H1 (cell line): ENCODE measurements around the gene MYL6. TPM values are rescaled to one million over a fixed set of nuclear protein-coding genes. Genes with fewer than 3 reads are reported as not detected.

ENCODE experiments used
- CTCF ChIA-PET: fragments of 300-600 bp; sonication (Branson Sonifier 250); formaldehyde crosslinking; loops from one replicate; lab custom pipeline; 2021; ENCODE audit not compliant: partially characterized antibody; lab: Charles Lee
- POLR2A ChIA-PET: fragments of 300-600 bp; sonication (Branson Sonifier 250); formaldehyde crosslinking; loops from one replicate; lab custom pipeline; 2021; ENCODE audit warnings: inconsistent platforms; ENCODE audit not compliant: partially characterized antibody; lab: Charles Lee
- DNase-seq, 2 experiments: peaks; one replicate each; pipeline versions ENCODE4 v3.0.0 to v3.0.0-alpha.2; 2010 to 2022; ENCODE audit warnings: low spot score in 2 of 2, low read depth in 1 of 2, mixed read lengths in 1 of 2
- FAIRE-seq: peaks from 2 replicates; lab custom pipeline; 2011; peaks lifted over from hg19 to GRCh38; lab: Jason Lieb, UNC
- H2AFZ ChIP-seq: 2 replicates; pipeline ENCODE4 v1.8.1; 2012; ENCODE audit warnings: low read length, inconsistent platforms
- H2AK5ac ChIP-seq: 2 replicates; pipeline ENCODE4 v1.6.1; 2013; ENCODE audit warnings: low read depth, low read length
- H2BK120ac ChIP-seq: replicated peaks from 2 replicates; pipeline ENCODE3; 2013; ENCODE audit warnings: low read depth, low read length, inconsistent platforms
- H2BK12ac ChIP-seq: 2 replicates; pipeline ENCODE4 v1.6.1; 2013; ENCODE audit warnings: low read depth, low read length
- H2BK15ac ChIP-seq: 2 replicates; pipeline ENCODE4 v1.6.1; 2013; ENCODE audit warnings: low read length
- H2BK20ac ChIP-seq: 2 replicates; pipeline ENCODE4 v1.6.1; 2013; ENCODE audit warnings: low read length
- H2BK5ac ChIP-seq: 2 replicates; pipeline ENCODE4 v1.6.1; 2013; ENCODE audit warnings: low read depth, low read length
- H3K14ac ChIP-seq: 2 replicates; pipeline ENCODE4 v1.6.1; 2013; ENCODE audit warnings: inconsistent platforms; ENCODE audit not compliant: insufficient read length
- H3K18ac ChIP-seq: 2 replicates; pipeline ENCODE4 v1.6.1; 2013; ENCODE audit warnings: low read length; ENCODE audit errors: extremely low read depth
- H3K23ac ChIP-seq: 2 replicates; pipeline ENCODE4 v1.6.1; 2013; ENCODE audit warnings: inconsistent platforms; ENCODE audit not compliant: insufficient read length
- H3K23me2 ChIP-seq: 2 replicates; pipeline ENCODE4 v1.6.1; 2013; ENCODE audit warnings: low read depth, low read length
- H3K27ac ChIP-seq: 2 replicates; pipeline ENCODE4 v1.6.1; 2011; ENCODE audit warnings: low read depth, low read length, inconsistent platforms
- H3K27me3 ChIP-seq, 4 experiments: replicated peaks in 1 of 4; 1 replicate in 1 of 4; 2 replicates in 3 of 4; pipeline versions ENCODE4 v1.6.1 to v1.8.1; 2011 to 2013; ENCODE audit warnings: low read length in 3 of 4, mild to moderate bottlenecking in 3 of 4, inconsistent platforms in 2 of 4, mixed read lengths in 2 of 4, moderate library complexity in 1 of 4; ENCODE audit not compliant: control insufficient read depth in 3 of 4, insufficient read depth in 3 of 4; ENCODE audit errors: extremely low read depth in 1 of 4
- H3K36me3 ChIP-seq, 4 experiments: 2 replicates each; pipeline versions ENCODE4 v1.6.1 to v1.8.1; 2011 to 2013; ENCODE audit warnings: mild to moderate bottlenecking in 4 of 4, low read length in 3 of 4, moderate library complexity in 2 of 4, control low read depth in 1 of 4, inconsistent platforms in 1 of 4; ENCODE audit not compliant: insufficient read depth in 4 of 4, control insufficient read depth in 2 of 4
- H3K4ac ChIP-seq: replicated peaks from 2 replicates; pipeline ENCODE3; 2013; ENCODE audit warnings: low read length, low read depth, mixed read lengths, inconsistent platforms; ENCODE audit not compliant: insufficient read length
- H3K4me1 ChIP-seq, 4 experiments: replicated peaks in 1 of 4; 1 replicate in 1 of 4; 2 replicates in 3 of 4; pipeline versions ENCODE4 v1.6.1 to v1.8.1; 2011 to 2013; ENCODE audit warnings: low read length in 3 of 4, inconsistent platforms in 2 of 4, mixed read lengths in 1 of 4; ENCODE audit not compliant: insufficient read depth in 4 of 4, control insufficient read depth in 3 of 4
- H3K4me2 ChIP-seq, 2 experiments: 2 replicates each; pipeline versions ENCODE4 v1.6.1 to v1.8.1; 2011 to 2013; ENCODE audit warnings: low read depth in 2 of 2, low read length in 2 of 2, control low read depth in 1 of 2, inconsistent platforms in 1 of 2, mild to moderate bottlenecking in 1 of 2; ENCODE audit not compliant: insufficient read depth in 1 of 2
- H3K4me3 ChIP-seq, 4 experiments: fragments of 200-600, 300-600 bp in 1 of 4; sonication (generic), shearing (Covaris generic), sonication (Bioruptor Twin) in 1 of 4; 2 replicates each; pipeline versions ENCODE4 v1.5.1 to v1.8.1; 2011 to 2016; ENCODE audit warnings: low read length in 4 of 4, low read depth in 3 of 4, control low read depth in 2 of 4, inconsistent platforms in 2 of 4, mild to moderate bottlenecking in 2 of 4, mixed read lengths in 1 of 4, moderate library complexity in 1 of 4; ENCODE audit not compliant: insufficient read depth in 2 of 4; ENCODE audit errors: extremely low read depth in 1 of 4
- H3K56ac ChIP-seq: replicated peaks from 2 replicates; pipeline ENCODE3; 2013; ENCODE audit warnings: low read depth, mild to moderate bottlenecking, mixed read lengths, low read length, inconsistent platforms; ENCODE audit not compliant: insufficient read length
- H3K79me1 ChIP-seq: 2 replicates; pipeline ENCODE4 v1.6.1; 2013; ENCODE audit warnings: low read depth, low read length, control low read depth
- H3K79me2 ChIP-seq, 2 experiments: 2 replicates each; pipeline versions ENCODE4 v1.6.1 to v1.8.1; 2012 to 2013; ENCODE audit warnings: low read length in 2 of 2, mild to moderate bottlenecking in 2 of 2, inconsistent platforms in 1 of 2; ENCODE audit not compliant: insufficient read depth in 2 of 2, control insufficient read depth in 1 of 2
- H3K9ac ChIP-seq, 4 experiments: replicated peaks in 1 of 4; 1 replicate in 1 of 4; 2 replicates in 3 of 4; pipeline versions ENCODE4 v1.6.1 to v1.8.1; 2011 to 2013; ENCODE audit warnings: low read depth in 3 of 4, low read length in 3 of 4, control low read depth in 2 of 4, mild to moderate bottlenecking in 2 of 4, moderate library complexity in 2 of 4, inconsistent platforms in 1 of 4; ENCODE audit errors: extremely low read depth in 1 of 4
- H3K9me3 ChIP-seq, 2 experiments: 2 replicates each; pipeline versions ENCODE4 v1.6.1 to v1.8.1; 2012 to 2013; ENCODE audit warnings: mild to moderate bottlenecking in 2 of 2, moderate library complexity in 2 of 2, control low read depth in 1 of 2, inconsistent platforms in 1 of 2, low read depth in 1 of 2, low read length in 1 of 2, mixed read lengths in 1 of 2; ENCODE audit not compliant: insufficient read depth in 2 of 2
- H4K20me1 ChIP-seq, 2 experiments: replicated peaks in 1 of 2; 2 replicates each; pipeline versions ENCODE3 to v1.8.1; 2011 to 2013; ENCODE audit warnings: inconsistent platforms in 2 of 2, low read length in 2 of 2, mild to moderate bottlenecking in 1 of 2; ENCODE audit not compliant: insufficient read depth in 2 of 2, control insufficient read depth in 1 of 2
- H4K5ac ChIP-seq: 2 replicates; pipeline ENCODE4 v1.6.1; 2013; ENCODE audit warnings: low read length, low read depth, mixed read lengths, inconsistent platforms; ENCODE audit not compliant: insufficient read length
- H4K8ac ChIP-seq: 2 replicates; pipeline ENCODE4 v1.8.0; 2013; ENCODE audit warnings: mild to moderate bottlenecking, moderate library complexity, low read length, inconsistent platforms; ENCODE audit not compliant: insufficient read depth; ENCODE audit errors: extremely low read depth
- H4K91ac ChIP-seq: replicated peaks from 2 replicates; pipeline ENCODE3; 2013; ENCODE audit warnings: low read length, mixed read lengths, inconsistent platforms; ENCODE audit not compliant: insufficient read length
- ASH2L ChIP-seq: fragments of 200-600, 300-600 bp; sonication (generic); IDR thresholded peaks from one replicate; pipeline ENCODE4 v1.7.1; 2017; ENCODE audit warnings: low read length
- POLR2A ChIP-seq, 2 experiments: IDR thresholded peaks; 1 replicate in 1 of 2; 2 replicates in 1 of 2; pipeline ENCODE4 v1.6.1; 2011; ENCODE audit warnings: low read depth in 2 of 2, low read length in 2 of 2, mild to moderate bottlenecking in 2 of 2; ENCODE audit errors: control extremely low read depth in 1 of 2
- RAD21 ChIP-seq, 2 experiments: IDR thresholded peaks in 1 of 2; conservative IDR thresholded peaks in 1 of 2; 2 replicates each; pipeline ENCODE4 v1.6.1; 2011; ENCODE audit warnings: low read depth in 2 of 2, low read length in 2 of 2, improper control_type of control experiment in 1 of 2, inconsistent platforms in 1 of 2, mild to moderate bottlenecking in 1 of 2, moderate library complexity in 1 of 2
- SIN3A ChIP-seq, 2 experiments: IDR thresholded peaks in 1 of 2; conservative IDR thresholded peaks in 1 of 2; 2 replicates each; pipeline ENCODE4 v1.6.1; 2011 to 2012; ENCODE audit warnings: low read length in 2 of 2, improper control_type of control experiment in 1 of 2, low read depth in 1 of 2, mild to moderate bottlenecking in 1 of 2
- YY1 ChIP-seq: IDR thresholded peaks from 2 replicates; pipeline ENCODE4 v1.6.1; 2011; ENCODE audit warnings: low read depth, mild to moderate bottlenecking, low read length
- WGBS, 2 experiments: shearing (Covaris generic) in 1 of 2; methylation state at CpG; one replicate each; pipeline versions ENCODE4 v1.1.6 to v1.1.7; 2013 to 2015; ENCODE audit warnings: low lambda C conversion rate in 2 of 2, mixed read lengths in 2 of 2, inconsistent platforms in 1 of 2, low coverage in 1 of 2, missing lambda C conversion rate in 1 of 2; ENCODE audit not compliant: insufficient replicate concordance in 2 of 2, insufficient coverage in 1 of 2, insufficient read length in 1 of 2; ENCODE audit errors: extremely low coverage in 1 of 2, missing lambda C conversion rate in 1 of 2; 5-methylcytosine and 5-hydroxymethylcytosine counted together
- polyA plus RNA-seq, 7 experiments: library from polyadenylated mRNA; depleted of rRNA in 3 of 7; stranded (reverse) in 5 of 7; unstranded in 2 of 7; fragments of >200 nt in 5 of 7; fragments of 200-250 nt in 2 of 7; gene quantifications; 1 replicate in 5 of 7; 2 replicates in 1 of 7; 4 replicates in 1 of 7; pipeline versions ENCODE4 v1.2.1 to v1.2.3, GENCODE V29; 2011 to 2013; ENCODE audit warnings: missing spikeins in 2 of 7, mixed read lengths in 2 of 7
- total RNA-seq: library from RNA; stranded (reverse); fragmentation: NEBNext Ultra II Directional; extraction: Animal tissue kit (Norgen Biotek cat#: 25700); gene quantifications from 2 replicates; pipeline ENCODE4 v1.2.1, GENCODE V29; 2021
- TF ChIP-seq, protein P1 (sequence below): IDR thresholded peaks from 2 replicates; pipeline ENCODE4 v1.6.1; 2012; ENCODE audit warnings: inconsistent platforms

Gene MYL6
- total and polyA plus RNA-seq, 2 of the 8 experiments (the other 6 are each of a cell fraction or from before 2014, with no cell fraction given): 1,130 to 2,279 TPM

GRCh38 chr12:56188778-56189098 lies 30.6 kb downstream of the MYL6 start:
- no peak overlapping the region for H2AK5ac ChIP-seq
- no peaks in the 10 kb centered on the region for H3K27me3 ChIP-seq
- peaks cover 17 to 30% (median 24%) of the 10 kb centered on the region in 4 experiments for H3K36me3 ChIP-seq
- peaks cover 14 to 31% of the 10 kb centered on the region in 2 experiments for H3K79me2 ChIP-seq
- no peak overlapping the region for H3K23ac ChIP-seq
- H3K9me3 ChIP-seq: no peaks in the 10 kb centered on the region
- H2BK12ac ChIP-seq: no peak overlapping the region
- no peak overlapping the region for H2BK20ac ChIP-seq
- H3K56ac ChIP-seq: peak overlapping the region; percentile 27
- 1% methylated on average over 17 of the region's 17 CpGs; no CpG with 5 or more reads in 1 of the 2 experiments for WGBS, 2 experiments
- peak overlapping the region; percentile 82 to 95 (median 90) for H3K4me3 ChIP-seq
- peak overlapping the region; percentile 81 to 96 for H3K4me2 ChIP-seq
- no peak overlapping the region for H2BK120ac ChIP-seq
- H4K20me1 ChIP-seq: peaks cover 0 to 4% of the 10 kb centered on the region in 2 experiments
- no peak for FAIRE-seq
- TF ChIP-seq RAD21 (IDR thresholded peaks at IDR 0.05 in 1 of 2, conservative IDR thresholded peaks at IDR 0.05 in 1 of 2; ENCODE audit: low read depth in 2 of 2, low read length in 2 of 2): no peak
- TF ChIP-seq YY1: 0 out of 2 replicates have a peak, but pooled peaks have one; percentile 1
- peak; percentile 36 for TF ChIP-seq ASH2L
- TF ChIP-seq SIN3A (conservative IDR thresholded peaks at IDR 0.05 in 1 of 2, IDR thresholded peaks at IDR 0.05 in 1 of 2; ENCODE audit: low read depth in 1 of 2, low read length in 2 of 2): 0 out of 4 replicates have a peak, but pooled peaks have one; percentile 32 to 46
- TF ChIP-seq, protein P1, sequence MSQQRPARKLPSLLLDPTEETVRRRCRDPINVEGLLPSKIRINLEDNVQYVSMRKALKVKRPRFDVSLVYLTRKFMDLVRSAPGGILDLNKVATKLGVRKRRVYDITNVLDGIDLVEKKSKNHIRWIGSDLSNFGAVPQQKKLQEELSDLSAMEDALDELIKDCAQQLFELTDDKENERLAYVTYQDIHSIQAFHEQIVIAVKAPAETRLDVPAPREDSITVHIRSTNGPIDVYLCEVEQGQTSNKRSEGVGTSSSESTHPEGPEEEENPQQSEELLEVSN: no peak
- TF ChIP-seq POLR2A (IDR thresholded peaks at IDR 0.05; ENCODE audit: control extremely low read depth in 1 of 2, low read depth in 2 of 2, low read length in 2 of 2): peak in 1 of 2 experiments; percentile 66; a peak in 2 of 3 replicates
- ChIA-PET POLR2A (interaction anchor here (1.0 to 26.3 kb wide), 14 partner anchors 11 to 448 kb away, joined by 3 to 656 read pairs (median 16); partner anchors contain the start of genes CNPY2, COQ10A, MYL6 and PA2G4), CTCF (interaction anchor here (0.5 to 6.2 kb wide), 26 partner anchors 8 to 144 kb away, joined by 3 to 111 read pairs (median 6); partner anchors contain the start of genes ANKRD52, COQ10A, ESYT1 and MYL6)
- H3K9ac ChIP-seq: peak overlapping the region; percentile 85 to 89 (median 86)
- no peak overlapping the region for H3K4ac ChIP-seq
- no peak overlapping the region for H2AFZ ChIP-seq
- peak overlapping the region; percentile 76 for H3K27ac ChIP-seq
- H2BK15ac ChIP-seq: no peak overlapping the region
- H3K18ac ChIP-seq: peak overlapping the region; percentile 68; the same call in 1 of the 2 replicates
- H4K8ac ChIP-seq: peak overlapping the region; percentile 86
- H4K5ac ChIP-seq: peak overlapping the region; percentile 4
- H3K4me1 ChIP-seq: peaks cover 2 to 8% (median 4%) of the 10 kb centered on the region in 4 experiments; a peak in 3 of 7 replicates
- peak in 1 of 2 experiments; percentile 73 for DNase-seq
- H3K23me2 ChIP-seq: peaks cover 11% of the 10 kb centered on the region
- peak overlapping the region; percentile 6 for H3K14ac ChIP-seq
- peak overlapping the region; percentile 87 for H2BK5ac ChIP-seq
- H4K91ac ChIP-seq: peak overlapping the region; percentile 62
- H3K79me1 ChIP-seq: peaks cover 3% of the 10 kb centered on the region; the same call in 1 of the 2 replicates
